Karpas-422 (cell line): Measurements from ENCODE around the gene DDIT4L. TPM values are rescaled to one million over a fixed set of nuclear protein-coding genes. Genes with fewer than 3 reads are reported as not detected.

Source experiments
- DNase-seq: peaks from one replicate; pipeline ENCODE4 v3.0.0-alpha.2; 2015
- H2AFZ ChIP-seq: fragments of 200-600 bp; sonication (generic); 2 replicates; pipeline ENCODE4 v1.6.1; 2014; ENCODE audit warnings: antibody characterized with exemption, low read length, mixed read lengths
- H3K27ac ChIP-seq: fragments of 200-600 bp; sonication (generic); 2 replicates; pipeline ENCODE4 v1.5.1; 2014; ENCODE audit warnings: mild to moderate bottlenecking, low read length, moderate library complexity
- H3K27me3 ChIP-seq: fragments of 200-600 bp; sonication (generic); 2 replicates; pipeline ENCODE4 v1.6.1; 2014; ENCODE audit warnings: low read length, mixed read lengths
- H3K36me3 ChIP-seq: fragments of 200-600 bp; sonication (generic); 2 replicates; pipeline ENCODE4 v1.6.1; 2014; ENCODE audit warnings: low read length, mixed read lengths; ENCODE audit not compliant: insufficient read depth
- H3K4me1 ChIP-seq: fragments of 200-600 bp; sonication (generic); 2 replicates; pipeline ENCODE4 v1.6.1; 2014; ENCODE audit warnings: mild to moderate bottlenecking, low read length, mixed read lengths
- H3K4me2 ChIP-seq: fragments of 200-600 bp; sonication (generic); 2 replicates; pipeline ENCODE4 v1.6.1; 2014; ENCODE audit warnings: low read length, low read depth, mild to moderate bottlenecking; ENCODE audit not compliant: poor library complexity, severe bottlenecking
- H3K4me3 ChIP-seq: fragments of 200-600 bp; sonication (generic); 2 replicates; pipeline ENCODE4 v1.5.1; 2014; ENCODE audit warnings: mild to moderate bottlenecking, antibody characterized with exemption, low read length, mixed read lengths
- H3K79me2 ChIP-seq: fragments of 200-600 bp; sonication (generic); 2 replicates; pipeline ENCODE4 v1.6.1; 2014; ENCODE audit warnings: mild to moderate bottlenecking, low read length, mixed read lengths
- H3K9ac ChIP-seq: fragments of 200-600 bp; sonication (generic); 2 replicates; pipeline ENCODE4 v1.6.0; 2014; ENCODE audit warnings: low read length
- H3K9me2 ChIP-seq: fragments of 200-600 bp; sonication (generic), shearing (Covaris generic); replicated peaks from 2 replicates; pipeline ENCODE4 v1.6.0; 2014; ENCODE audit warnings: mild to moderate bottlenecking, low read length, moderate library complexity; ENCODE audit not compliant: insufficient read depth
- H3K9me3 ChIP-seq: fragments of 300-700, 200-600 bp; sonication (generic); 2 replicates; pipeline ENCODE4 v1.6.1; 2014; ENCODE audit warnings: low read length, mixed read lengths
- H4K20me1 ChIP-seq: fragments of 200-600 bp; sonication (generic); 2 replicates; pipeline ENCODE4 v1.6.1; 2014; ENCODE audit warnings: mild to moderate bottlenecking, antibody characterized with exemption, low read length, low read depth; ENCODE audit not compliant: insufficient read depth
- total RNA-seq: library from RNA; depleted of rRNA; stranded (reverse); fragments of >200 nt; shearing (Covaris generic); gene quantifications from 2 replicates; pipeline ENCODE4 v1.2.3, GENCODE V29; 2014; ENCODE audit warnings: low replicate concordance; rRNA removed

Gene DDIT4L, protein sequence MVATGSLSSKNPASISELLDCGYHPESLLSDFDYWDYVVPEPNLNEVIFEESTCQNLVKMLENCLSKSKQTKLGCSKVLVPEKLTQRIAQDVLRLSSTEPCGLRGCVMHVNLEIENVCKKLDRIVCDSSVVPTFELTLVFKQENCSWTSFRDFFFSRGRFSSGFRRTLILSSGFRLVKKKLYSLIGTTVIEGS
- not detected in 2 replicates for total RNA-seq

DNA sequence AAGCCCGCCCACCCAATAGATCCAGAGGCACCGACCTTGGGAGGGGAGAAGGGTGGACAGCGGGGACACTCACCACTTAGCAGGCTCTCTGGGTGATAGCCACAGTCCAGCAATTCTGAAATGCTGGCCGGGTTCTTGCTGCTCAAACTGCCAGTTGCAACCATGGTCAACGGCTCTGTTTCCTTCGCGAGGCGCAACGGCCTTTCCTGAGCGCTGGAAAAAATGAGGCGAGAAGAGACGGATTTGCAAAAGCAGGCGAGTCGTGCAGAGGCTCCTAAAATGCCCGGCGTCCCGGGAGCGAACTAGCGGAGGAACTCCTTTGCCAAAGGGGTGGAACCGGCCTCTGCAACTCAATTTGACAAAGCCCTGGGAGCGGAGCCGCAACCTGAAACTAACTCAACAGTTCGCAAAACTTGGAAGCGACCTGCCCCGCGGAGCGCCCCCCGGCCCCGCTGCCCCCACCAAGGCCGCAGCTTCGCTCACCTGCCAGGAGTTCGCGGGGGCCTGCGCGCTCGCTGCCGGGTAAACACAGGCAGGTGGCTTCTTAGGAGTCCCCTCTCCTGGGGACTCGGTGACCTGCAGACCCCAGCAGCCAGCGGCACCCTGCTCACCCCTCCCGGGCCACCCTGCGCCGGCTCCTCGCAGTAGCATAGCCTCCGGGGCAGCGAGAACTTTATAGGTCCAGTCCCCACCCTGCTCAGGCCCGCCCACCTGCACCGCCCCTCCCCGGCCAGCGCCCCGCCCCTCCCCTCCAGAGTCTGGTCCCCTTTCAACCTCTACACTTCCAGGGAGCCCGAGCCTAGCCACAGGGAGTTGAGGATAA, at the start of gene DDIT4L:
DDIT4L (minus strand) TSS at position 649 of the 823 bp plus-strand sequence; CDS start at position 164, 485 bp downstream.
- no peaks in the 10 kb centered on the region for H3K4me1 ChIP-seq
- H3K9ac ChIP-seq = no peak within 1 kb of the TSS
- H3K36me3 ChIP-seq = no peaks in the 10 kb centered on the region
- H3K9me3 ChIP-seq = no peaks in the 10 kb centered on the region
- H3K9me2 ChIP-seq = no peaks in the 10 kb centered on the region
- no peak within 1 kb of the TSS for H3K4me2 ChIP-seq
- H3K27me3 ChIP-seq = no peaks in the 10 kb centered on the region
- no peak within 1 kb of the TSS for H3K27ac ChIP-seq
- H2AFZ ChIP-seq = no peak within 1 kb of the TSS
- no peaks in the 10 kb centered on the region for H4K20me1 ChIP-seq
- DNase-seq = no peak
- no peak within 1 kb of the TSS for H3K4me3 ChIP-seq
- H3K79me2 ChIP-seq = no peaks in the 10 kb centered on the region

DNA sequence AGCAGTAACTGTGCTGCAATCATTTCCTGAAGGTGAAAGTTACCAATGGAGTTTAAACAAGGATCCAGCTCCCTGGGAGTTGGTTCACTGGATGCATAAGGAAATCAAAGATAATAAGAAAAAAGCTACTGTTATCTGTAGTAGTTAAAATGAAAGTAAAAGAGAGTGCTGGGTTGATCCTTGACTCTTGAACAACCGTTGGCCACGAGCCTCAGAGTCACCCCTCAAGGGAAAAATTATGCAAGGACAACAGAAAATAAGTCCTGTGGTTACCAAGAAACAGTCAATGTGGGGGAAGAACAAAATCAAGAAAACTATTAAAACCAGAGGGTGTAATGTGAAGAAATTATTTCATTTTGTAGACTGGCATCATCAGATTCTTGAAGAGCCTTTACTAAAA, 49.7 kb upstream of the DDIT4L start:
- Histone ChIP-seq H3K27ac (no peak overlapping the region), H4K20me1 (no peaks in the 10 kb centered on the region), H2AFZ (no peak overlapping the region), H3K9me2 (no peaks in the 10 kb centered on the region), H3K4me2 (no peak overlapping the region), H3K9ac (no peak overlapping the region), H3K4me1 (no peaks in the 10 kb centered on the region), H3K27me3 (no peaks in the 10 kb centered on the region), H3K36me3 (no peaks in the 10 kb centered on the region), H3K9me3 (no peaks in the 10 kb centered on the region), H3K79me2 (no peaks in the 10 kb centered on the region), H3K4me3 (no peak overlapping the region)
- DNase-seq = no peak

DNA sequence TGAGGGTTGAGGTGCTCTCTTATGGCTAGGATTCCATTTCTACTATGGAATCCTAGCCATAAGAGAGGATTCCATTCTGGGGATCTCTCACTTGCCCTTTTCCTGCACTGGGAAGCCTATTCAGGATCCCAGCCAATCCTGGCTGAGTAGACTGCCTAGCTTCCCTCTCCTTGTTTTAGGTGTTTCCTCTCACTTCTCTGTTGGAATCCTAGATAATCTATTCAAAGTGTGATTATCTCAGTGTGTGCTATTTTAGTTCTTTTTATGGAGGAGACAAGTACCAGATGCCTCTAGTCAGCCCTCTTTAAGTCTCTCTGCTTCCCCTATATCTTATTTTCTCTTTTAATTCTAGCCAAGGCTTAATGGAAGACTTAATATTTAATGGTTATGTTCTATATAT, 34.5 kb upstream of the DDIT4L start:
- H3K79me2 ChIP-seq = no peaks in the 10 kb centered on the region
- no peaks in the 10 kb centered on the region; the same call in 1 of the 2 replicates for H3K36me3 ChIP-seq
- H2AFZ ChIP-seq = no peak overlapping the region
- H3K4me1 ChIP-seq = no peaks in the 10 kb centered on the region
- H3K4me3 ChIP-seq = no peak overlapping the region
- no peak overlapping the region for H3K27ac ChIP-seq
- no peak overlapping the region for H3K9ac ChIP-seq
- no peak overlapping the region for H3K4me2 ChIP-seq
- DNase-seq = no peak
- H4K20me1 ChIP-seq = no peaks in the 10 kb centered on the region
- H3K9me2 ChIP-seq = no peaks in the 10 kb centered on the region
- no peaks in the 10 kb centered on the region for H3K27me3 ChIP-seq
- H3K9me3 ChIP-seq = no peaks in the 10 kb centered on the region

DNA sequence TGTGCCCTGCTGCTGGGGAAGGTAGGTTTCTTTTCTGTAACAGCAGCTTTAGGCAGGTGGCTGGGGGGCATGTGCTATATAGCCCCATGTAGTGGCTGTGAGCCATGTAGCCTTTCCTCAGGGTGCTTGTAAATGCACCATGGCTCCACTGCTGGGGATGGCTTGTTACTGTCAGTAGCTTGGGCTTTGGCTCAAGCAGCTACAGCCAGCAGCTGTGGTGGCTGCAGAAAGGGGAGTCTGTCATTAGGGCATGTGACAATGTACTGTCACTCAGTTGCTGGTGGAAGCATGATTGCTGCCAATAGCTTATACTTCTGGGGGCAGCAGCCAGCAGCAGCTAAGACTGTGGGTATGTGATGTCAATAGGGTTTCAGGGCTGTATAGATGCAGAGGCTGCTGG, 33.9 kb upstream of the DDIT4L start:
- Histone ChIP-seq H3K9ac (no peak overlapping the region), H3K9me3 (no peaks in the 10 kb centered on the region), H3K9me2 (no peaks in the 10 kb centered on the region), H3K36me3 (no peaks in the 10 kb centered on the region; the same call in 1 of the 2 replicates), H4K20me1 (no peaks in the 10 kb centered on the region), H3K4me2 (no peak overlapping the region), H3K4me1 (no peaks in the 10 kb centered on the region), H3K79me2 (no peaks in the 10 kb centered on the region), H3K27ac (no peak overlapping the region), H3K4me3 (no peak overlapping the region), H2AFZ (no peak overlapping the region), H3K27me3 (no peaks in the 10 kb centered on the region)
- no peak for DNase-seq

DNA sequence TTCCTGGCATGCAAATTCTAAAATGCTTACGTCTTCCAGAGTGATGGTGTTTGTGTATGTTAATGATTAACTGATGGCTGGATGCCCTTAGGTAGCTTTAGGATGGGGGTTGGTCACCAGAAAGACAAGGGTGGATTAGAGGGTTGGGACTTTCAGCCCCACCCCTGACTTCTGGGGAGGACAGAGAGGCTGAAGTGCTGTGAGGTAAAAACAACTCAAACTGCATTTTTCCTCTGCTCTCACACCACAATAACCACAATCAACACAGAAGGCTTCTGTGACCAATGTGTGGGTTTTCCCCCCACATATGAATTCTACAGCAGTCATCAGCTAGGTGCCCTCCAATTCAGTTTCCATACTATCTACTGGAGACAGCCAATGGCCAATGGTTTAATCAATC, 18.7 kb upstream of the DDIT4L start:
- H3K79me2 ChIP-seq = no peaks in the 10 kb centered on the region
- DNase-seq = no peak
- no peaks in the 10 kb centered on the region for H4K20me1 ChIP-seq
- no peak overlapping the region for H2AFZ ChIP-seq
- no peaks in the 10 kb centered on the region for H3K4me1 ChIP-seq
- no peaks in the 10 kb centered on the region for H3K9me3 ChIP-seq
- H3K4me2 ChIP-seq = no peak overlapping the region
- no peaks in the 10 kb centered on the region for H3K27me3 ChIP-seq
- no peak overlapping the region for H3K9ac ChIP-seq
- no peaks in the 10 kb centered on the region for H3K36me3 ChIP-seq
- no peaks in the 10 kb centered on the region for H3K9me2 ChIP-seq
- no peak overlapping the region for H3K4me3 ChIP-seq
- H3K27ac ChIP-seq = no peak overlapping the region

DNA sequence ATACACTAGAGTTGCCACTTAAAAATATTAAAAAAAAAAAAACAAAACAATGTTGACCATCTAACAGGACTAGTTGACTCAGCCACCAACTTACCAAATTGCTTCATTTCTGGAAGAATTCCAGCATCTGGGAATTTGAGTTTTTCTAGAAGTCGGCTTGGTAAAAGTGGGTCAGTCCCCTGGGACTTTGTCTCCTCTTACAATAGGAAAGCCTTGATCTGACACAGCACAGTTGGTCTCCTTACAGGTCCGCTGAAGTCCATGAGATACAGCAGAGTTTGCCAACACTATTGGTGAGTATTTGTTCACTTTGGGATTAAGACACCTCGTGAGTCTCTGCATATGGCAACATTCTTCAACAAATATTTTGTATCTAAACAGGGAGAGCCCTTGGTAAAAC, 18.2 kb upstream of the DDIT4L start:
- Histone ChIP-seq H3K79me2 (no peaks in the 10 kb centered on the region), H3K9ac (no peak overlapping the region), H3K4me1 (no peaks in the 10 kb centered on the region), H3K4me3 (no peak overlapping the region), H3K27ac (no peak overlapping the region), H2AFZ (no peak overlapping the region), H4K20me1 (no peaks in the 10 kb centered on the region), H3K9me2 (no peaks in the 10 kb centered on the region), H3K4me2 (no peak overlapping the region), H3K36me3 (no peaks in the 10 kb centered on the region), H3K27me3 (no peaks in the 10 kb centered on the region), H3K9me3 (no peaks in the 10 kb centered on the region)
- DNase-seq = no peak

DNA sequence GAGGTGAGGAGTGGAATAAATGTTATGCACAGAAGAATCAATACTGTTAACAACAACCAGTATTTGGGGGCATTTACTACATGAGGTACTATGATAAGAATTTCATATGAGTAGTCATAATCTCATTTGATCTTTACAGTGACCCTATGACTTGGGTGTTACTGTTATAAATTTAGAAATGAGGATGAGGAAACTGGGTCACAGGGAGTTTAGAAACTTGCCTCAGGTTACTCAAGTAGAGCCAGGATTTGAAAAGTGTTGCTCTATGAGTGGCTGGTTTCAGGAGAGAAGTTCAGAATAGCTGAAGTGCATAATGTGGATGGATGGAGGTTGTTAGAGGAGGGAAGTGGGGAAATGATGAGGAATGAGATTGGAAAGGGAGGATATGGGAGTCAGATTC, 16.6 kb upstream of the DDIT4L start:
- H3K4me1 ChIP-seq = no peaks in the 10 kb centered on the region

DNA sequence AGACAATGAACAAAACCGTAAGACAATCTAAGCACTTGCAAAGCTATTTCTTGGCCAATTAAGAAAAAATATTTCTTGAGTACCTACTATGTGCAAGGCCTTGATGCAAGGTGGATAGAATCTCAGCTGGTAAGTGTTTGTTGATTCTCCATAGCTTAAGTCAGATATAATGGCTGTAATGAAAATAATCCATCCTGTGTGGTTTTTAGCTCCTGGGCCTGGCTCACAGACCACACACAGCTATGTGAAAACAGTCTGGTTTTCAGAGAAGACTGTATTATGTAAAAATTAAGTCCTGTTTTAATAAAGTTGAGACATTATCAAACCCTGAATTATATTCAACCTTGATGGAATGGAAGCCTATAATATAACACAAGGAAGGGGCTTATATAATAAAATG, 7.8 kb upstream of the DDIT4L start:
- Histone ChIP-seq H3K79me2 (no peaks in the 10 kb centered on the region), H3K9me2 (no peaks in the 10 kb centered on the region), H2AFZ (no peak overlapping the region), H3K27ac (no peak overlapping the region), H3K9me3 (no peaks in the 10 kb centered on the region), H3K4me2 (no peak overlapping the region), H4K20me1 (no peaks in the 10 kb centered on the region), H3K4me3 (no peak overlapping the region), H3K4me1 (no peaks in the 10 kb centered on the region), H3K27me3 (no peaks in the 10 kb centered on the region), H3K36me3 (no peaks in the 10 kb centered on the region), H3K9ac (no peak overlapping the region)
- no peak for DNase-seq

More for the DNA sequence above, 16.6 kb upstream of the DDIT4L start:
- Histone ChIP-seq H3K9me2 (no peaks in the 10 kb centered on the region), H3K9ac (no peak overlapping the region), H3K36me3 (no peaks in the 10 kb centered on the region), H3K27ac (no peak overlapping the region), H3K27me3 (no peaks in the 10 kb centered on the region), H2AFZ (no peak overlapping the region), H3K9me3 (no peaks in the 10 kb centered on the region), H3K4me3 (no peak overlapping the region), H4K20me1 (no peaks in the 10 kb centered on the region), H3K4me2 (no peak overlapping the region), H3K79me2 (no peaks in the 10 kb centered on the region)
- no peak for DNase-seq
